ENCODE results near the gene ZNF175.

ZNF175 gene

DNA sequence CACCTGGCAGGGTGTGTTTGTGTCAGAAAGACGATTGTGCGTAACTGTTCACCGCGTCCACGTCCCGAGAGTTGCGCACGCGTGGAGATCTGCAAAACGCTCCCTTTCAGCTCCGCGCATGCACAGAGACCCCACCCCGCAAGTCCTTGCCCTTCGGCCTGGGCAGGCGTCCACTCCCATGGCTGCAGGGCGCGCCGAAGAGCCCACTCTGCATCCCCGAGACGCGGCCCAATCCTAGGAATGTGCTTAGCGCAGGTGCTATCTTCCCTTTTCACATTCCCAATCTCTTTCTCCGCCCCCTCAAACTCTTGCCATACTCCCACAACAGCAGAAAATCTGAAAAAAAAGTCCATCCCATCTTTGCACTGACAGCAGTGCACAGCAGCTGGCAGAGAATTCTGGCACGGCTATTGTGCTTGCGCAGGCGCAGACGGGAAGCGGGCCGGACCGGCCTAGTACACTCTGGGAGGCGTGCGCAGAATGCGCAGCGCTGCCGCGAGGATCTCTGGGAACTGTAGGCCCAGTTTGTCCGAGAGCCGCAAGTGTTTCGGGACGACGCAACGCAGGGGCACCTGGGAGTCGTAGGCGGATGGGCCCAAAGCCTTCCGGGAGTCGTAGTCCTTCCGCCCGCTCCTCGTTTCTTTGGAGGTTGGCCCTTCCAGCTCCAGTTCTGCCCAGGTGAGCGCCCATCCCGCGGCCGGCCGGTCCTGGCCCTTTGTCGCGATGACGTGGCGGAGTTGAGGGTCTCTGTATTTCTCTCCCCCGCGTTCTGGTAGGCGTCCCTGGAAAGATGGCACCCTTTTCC lies 23.1 kb downstream of the ZNF175 start:
- TF ChIP-seq, protein P1, sequence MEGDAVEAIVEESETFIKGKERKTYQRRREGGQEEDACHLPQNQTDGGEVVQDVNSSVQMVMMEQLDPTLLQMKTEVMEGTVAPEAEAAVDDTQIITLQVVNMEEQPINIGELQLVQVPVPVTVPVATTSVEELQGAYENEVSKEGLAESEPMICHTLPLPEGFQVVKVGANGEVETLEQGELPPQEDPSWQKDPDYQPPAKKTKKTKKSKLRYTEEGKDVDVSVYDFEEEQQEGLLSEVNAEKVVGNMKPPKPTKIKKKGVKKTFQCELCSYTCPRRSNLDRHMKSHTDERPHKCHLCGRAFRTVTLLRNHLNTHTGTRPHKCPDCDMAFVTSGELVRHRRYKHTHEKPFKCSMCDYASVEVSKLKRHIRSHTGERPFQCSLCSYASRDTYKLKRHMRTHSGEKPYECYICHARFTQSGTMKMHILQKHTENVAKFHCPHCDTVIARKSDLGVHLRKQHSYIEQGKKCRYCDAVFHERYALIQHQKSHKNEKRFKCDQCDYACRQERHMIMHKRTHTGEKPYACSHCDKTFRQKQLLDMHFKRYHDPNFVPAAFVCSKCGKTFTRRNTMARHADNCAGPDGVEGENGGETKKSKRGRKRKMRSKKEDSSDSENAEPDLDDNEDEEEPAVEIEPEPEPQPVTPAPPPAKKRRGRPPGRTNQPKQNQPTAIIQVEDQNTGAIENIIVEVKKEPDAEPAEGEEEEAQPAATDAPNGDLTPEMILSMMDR (IDR thresholded peaks at IDR 0.05), result no peak

DNA sequence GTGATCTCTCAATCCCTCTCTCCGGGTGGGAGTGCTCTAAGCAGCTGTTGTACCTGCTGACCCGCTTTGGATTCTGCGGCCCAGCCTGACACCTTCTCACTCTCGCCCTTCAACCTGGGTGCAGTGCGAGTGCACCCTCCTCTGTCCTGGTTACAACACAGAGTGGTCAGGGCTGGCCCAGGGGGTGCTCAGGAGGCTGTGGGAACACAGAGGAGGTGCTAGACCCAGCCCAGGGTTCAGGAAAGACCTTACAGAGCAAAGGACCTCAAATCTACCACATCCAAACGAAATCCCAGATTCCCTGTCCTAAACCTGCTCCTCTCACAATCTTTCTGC lies 23.7 kb downstream of the ZNF175 start:
- TF ChIP-seq, protein P1 (IDR thresholded peaks at IDR 0.05), result no peak

DNA sequence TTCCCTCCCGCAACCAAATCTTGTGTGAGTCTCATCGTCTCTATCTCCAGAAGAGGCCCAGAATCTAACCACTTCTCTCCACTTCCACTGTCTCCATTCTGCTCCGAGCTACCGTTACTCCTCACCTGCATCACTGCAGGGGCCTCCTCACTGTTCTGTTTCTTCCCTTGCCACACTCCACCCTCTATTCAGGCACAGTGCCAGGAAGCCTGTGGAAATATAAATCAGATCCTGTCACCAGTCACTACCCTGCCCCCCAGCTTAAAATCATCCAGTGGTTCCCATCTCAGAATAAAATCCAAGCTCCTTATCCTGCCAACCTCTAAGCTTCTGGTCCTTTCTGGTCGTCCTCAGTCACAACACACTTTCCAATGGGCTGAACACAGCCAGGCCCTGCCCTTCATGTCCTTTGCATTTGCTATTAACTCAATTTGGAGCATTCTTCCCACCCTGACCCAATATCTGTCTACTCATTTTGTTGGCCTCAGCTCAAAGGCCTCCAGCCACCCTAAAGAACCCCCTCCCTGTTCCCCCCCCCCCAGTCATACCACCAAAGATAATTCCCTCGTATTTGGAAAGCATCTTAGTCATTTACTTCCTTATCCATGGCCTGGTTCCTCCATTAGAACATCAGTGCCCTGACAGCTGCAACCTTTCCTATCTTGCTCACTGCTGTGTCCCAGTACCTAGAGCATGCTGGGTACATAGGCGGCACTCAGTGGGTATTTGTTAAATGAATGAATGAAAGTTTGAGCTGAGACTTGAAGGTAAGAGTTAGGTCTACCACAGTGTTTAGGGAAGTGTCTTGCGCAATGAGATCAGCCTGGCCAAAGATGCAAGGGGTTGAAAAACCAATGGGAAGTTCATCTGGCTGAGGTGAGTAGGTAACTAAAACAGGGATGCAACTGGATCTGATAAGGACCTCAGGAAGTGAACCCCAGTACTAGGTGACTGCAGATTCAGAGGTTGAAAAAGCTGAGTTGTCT lies 24.4 kb downstream of the ZNF175 start:
- TF ChIP-seq, protein P1 (IDR thresholded peaks at IDR 0.05), result no peak

DNA sequence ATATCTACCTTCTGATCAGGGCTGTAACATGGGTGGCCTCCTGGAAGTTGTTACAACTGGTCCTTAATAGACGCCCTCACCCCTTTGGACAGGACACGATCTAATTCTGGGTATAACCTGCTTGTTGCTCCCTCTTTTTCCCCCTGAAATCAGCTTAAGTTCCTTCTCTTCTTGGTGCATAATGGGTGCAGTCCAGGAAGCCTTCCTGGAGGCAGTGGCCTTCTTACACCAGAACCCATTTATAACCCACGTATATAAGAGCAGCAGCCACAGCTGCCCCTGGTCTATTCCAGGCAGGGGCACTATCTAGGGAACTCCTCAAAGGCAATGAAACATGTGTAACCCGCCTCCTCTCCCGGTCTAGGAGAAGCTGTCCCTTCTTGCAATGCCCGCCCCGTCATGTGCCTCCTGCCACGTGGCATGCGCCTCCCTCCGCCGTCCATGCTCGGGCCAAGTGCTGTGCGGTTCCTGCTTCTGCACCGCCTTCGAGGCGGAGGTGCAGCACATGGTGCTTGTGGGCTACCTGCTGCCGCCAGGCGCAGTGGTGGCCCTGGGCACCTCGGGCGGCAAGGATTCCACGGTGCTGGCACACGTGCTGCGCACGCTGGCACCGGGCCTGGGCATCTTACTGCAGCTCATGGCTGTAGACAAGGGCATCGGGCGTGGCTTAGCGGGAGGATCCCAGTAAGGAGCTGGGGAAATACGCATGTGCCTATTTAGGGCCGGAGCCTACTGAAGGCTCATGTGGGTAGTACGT lies 27.3 kb downstream of the ZNF175 start:
- TF ChIP-seq, protein P1 (IDR thresholded peaks at IDR 0.05), result no peak

DNA sequence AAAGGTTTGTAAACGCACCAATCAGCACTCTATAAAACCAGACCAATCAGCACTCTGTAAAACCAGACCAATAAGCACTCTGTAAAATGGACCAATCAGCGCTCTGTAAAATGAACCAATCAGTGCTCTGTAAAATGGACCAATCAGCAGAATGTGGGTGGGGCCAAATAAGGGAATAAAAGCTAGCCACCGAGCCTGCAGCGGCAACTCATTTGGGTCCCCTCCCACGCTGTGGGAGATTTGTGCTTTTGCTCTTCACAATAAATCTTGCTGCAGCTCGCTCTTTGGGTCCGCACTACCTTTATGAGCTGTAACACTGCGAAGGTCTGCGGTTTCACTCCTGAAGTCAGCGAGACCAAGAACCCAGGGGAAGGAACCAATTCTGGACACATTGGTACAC lies 28.0 kb downstream of the ZNF175 start:
- TF ChIP-seq, protein P1 (IDR thresholded peaks at IDR 0.05), result no peak

DNA sequence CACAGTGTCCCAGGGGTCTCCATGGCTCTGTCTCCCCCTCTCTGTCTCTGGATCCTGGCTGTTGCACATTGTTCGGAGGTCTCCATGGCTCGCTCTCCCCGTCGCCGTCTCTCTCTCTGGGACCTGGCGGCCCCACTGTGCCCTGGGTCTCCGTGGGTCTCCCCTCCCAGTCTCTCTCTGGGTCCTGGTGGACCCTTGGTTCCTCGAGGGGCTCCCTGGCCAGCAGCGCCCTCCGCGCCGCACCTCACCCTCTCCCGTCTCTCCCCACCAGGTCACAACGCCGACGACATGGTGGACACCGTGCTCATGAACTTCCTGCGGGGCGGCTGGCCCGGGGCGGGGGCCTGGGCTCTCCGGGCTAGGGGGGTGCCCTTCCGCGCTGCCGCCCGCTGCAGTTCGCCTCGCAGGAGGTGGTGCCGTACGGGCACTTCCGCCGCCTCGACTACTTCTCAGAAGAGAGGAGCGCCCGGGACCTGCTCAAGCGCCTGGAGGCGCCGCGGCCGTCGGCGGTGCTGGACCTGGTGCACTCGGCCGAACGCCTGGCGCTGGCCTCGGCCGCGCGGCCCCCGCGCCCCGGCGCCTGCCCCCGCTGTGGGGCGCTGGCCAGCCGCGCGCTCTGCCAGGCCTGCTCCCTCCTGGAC lies 30.0 kb downstream of the ZNF175 start:
- TF ChIP-seq, protein P1 (IDR thresholded peaks at IDR 0.05), result no peak

Measured in LNCAP (cell line).